HG02642 (cell line): ENCODE results near the gene FAM83C.
"Not testable (repeated sequence)": the region's sequence is repeated elsewhere in the genome, so short reads cannot be mapped to it uniquely, and the experiment has no call there.

Experiments used
- ATAC-seq: cut with Tn5 transposase; IDR thresholded peaks from one replicate; pipeline ENCODE4 v1.9.1; 2021; ENCODE audit warnings: mild to moderate bottlenecking; ENCODE audit not compliant: unreplicated experiment, poor library complexity

The FAM83C gene

GRCh38 chr20:35270021-35270902 is 22.0 kb downstream of the FAM83C start:
- ATAC-seq, result no peak

GRCh38 chr20:35269055-35269781 is 23.0 kb downstream of the FAM83C start:
- ATAC-seq, result no peak

GRCh38 chr20:35267092-35267491 is 25.1 kb downstream of the FAM83C start:
- no peak for ATAC-seq

- no peak for ATAC-seq
Observed at GRCh38 chr20:35264755-35265154, 27.5 kb downstream of the FAM83C start.

- ATAC-seq, result no peak
Observed at GRCh38 chr20:35263532-35264341, 28.5 kb downstream of the FAM83C start.

- not testable (repeated sequence) for ATAC-seq
Observed at GRCh38 chr20:35262731-35263531, 29.3 kb downstream of the FAM83C start.

GRCh38 chr20:35262321-35262720 is 29.9 kb downstream of the FAM83C start:
- ATAC-seq, result not testable (repeated sequence)

GRCh38 chr20:35260426-35260825 is 31.8 kb downstream of the FAM83C start:
- no peak for ATAC-seq

- no peak for ATAC-seq
Observed at GRCh38 chr20:35257175-35257909, 34.9 kb downstream of the FAM83C start.

- no peak for ATAC-seq
Observed at GRCh38 chr20:35254448-35254999, 37.7 kb downstream of the FAM83C start.

GRCh38 chr20:35253010-35253409 is 39.2 kb downstream of the FAM83C start:
- no peak for ATAC-seq

GRCh38 chr20:35252598-35252997 is 39.6 kb downstream of the FAM83C start:
- not testable (repeated sequence) for ATAC-seq

GRCh38 chr20:35252037-35252461 is 40.2 kb downstream of the FAM83C start:
- no peak for ATAC-seq

- no peak for ATAC-seq
Observed at GRCh38 chr20:35251613-35251940, 40.6 kb downstream of the FAM83C start.

- ATAC-seq, result no peak
Observed at GRCh38 chr20:35248641-35249475, 43.4 kb downstream of the FAM83C start.

GRCh38 chr20:35246723-35247122 is 45.5 kb downstream of the FAM83C start:
- no peak for ATAC-seq

- no peak for ATAC-seq
Observed at GRCh38 chr20:35243986-35244385, 48.2 kb downstream of the FAM83C start.

- no peak for ATAC-seq
Observed at GRCh38 chr20:35243317-35243716, 48.9 kb downstream of the FAM83C start.
